IMR-90 (cell line): ENCODE results near the gene ACOX1.

Experiments used
- MXI1 ChIP-seq: IDR thresholded peaks from 2 replicates; pipeline ENCODE4 v1.6.1; 2012; ENCODE audit warnings: low read depth, mild to moderate bottlenecking, low read length, moderate library complexity, borderline replicate concordance
- POLR2A ChIP-seq: IDR thresholded peaks from 2 replicates; pipeline ENCODE4 v1.6.1; 2012; ENCODE audit warnings: mild to moderate bottlenecking, low read depth, low read length
- RCOR1 ChIP-seq: IDR thresholded peaks from 2 replicates; pipeline ENCODE4 v1.6.1; 2012; ENCODE audit warnings: mild to moderate bottlenecking, low read length, improper control_type of control experiment; ENCODE audit not compliant: insufficient replicate concordance
- SMC3 ChIP-seq: fragments of 150-350 bp; IDR thresholded peaks from 2 replicates; pipeline ENCODE4 v1.6.1; 2016; ENCODE audit warnings: low read depth, mild to moderate bottlenecking, antibody characterized with exemption, low read length, moderate library complexity
- TF ChIP-seq, protein P1 (sequence below): conservative IDR thresholded peaks from 2 replicates; pipeline ENCODE4 v1.5.1; 2012; ENCODE audit warnings: mild to moderate bottlenecking, low read depth, low read length, improper control_type of control experiment

DNA sequence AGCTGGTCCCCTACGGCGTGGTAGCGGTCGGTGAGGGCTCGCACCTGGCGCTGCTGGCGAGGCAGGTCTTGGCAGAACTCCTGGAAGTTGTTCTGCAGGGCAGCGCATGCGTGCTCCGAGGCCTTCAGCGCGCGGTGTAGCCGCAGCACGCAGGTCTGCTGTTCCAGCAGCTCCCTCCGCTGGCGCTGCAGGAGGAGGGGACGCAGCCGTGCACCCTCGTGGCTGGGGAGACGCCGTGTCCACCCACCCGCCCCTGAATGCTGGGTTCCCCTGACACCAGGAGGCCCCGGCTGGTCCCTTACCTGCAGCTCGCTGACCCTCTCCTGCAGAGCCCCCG, 35.9 kb upstream of the ACOX1 start:
- TF ChIP-seq POLR2A (no peak), RCOR1 (no peak), MXI1 (no peak), SMC3 (no peak)
- TF ChIP-seq, protein P1, sequence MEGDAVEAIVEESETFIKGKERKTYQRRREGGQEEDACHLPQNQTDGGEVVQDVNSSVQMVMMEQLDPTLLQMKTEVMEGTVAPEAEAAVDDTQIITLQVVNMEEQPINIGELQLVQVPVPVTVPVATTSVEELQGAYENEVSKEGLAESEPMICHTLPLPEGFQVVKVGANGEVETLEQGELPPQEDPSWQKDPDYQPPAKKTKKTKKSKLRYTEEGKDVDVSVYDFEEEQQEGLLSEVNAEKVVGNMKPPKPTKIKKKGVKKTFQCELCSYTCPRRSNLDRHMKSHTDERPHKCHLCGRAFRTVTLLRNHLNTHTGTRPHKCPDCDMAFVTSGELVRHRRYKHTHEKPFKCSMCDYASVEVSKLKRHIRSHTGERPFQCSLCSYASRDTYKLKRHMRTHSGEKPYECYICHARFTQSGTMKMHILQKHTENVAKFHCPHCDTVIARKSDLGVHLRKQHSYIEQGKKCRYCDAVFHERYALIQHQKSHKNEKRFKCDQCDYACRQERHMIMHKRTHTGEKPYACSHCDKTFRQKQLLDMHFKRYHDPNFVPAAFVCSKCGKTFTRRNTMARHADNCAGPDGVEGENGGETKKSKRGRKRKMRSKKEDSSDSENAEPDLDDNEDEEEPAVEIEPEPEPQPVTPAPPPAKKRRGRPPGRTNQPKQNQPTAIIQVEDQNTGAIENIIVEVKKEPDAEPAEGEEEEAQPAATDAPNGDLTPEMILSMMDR, result no peak
